SJCRH30 (cell line): Measurements from ENCODE around the gene LATS2. TPM values are rescaled to one million over a fixed set of nuclear protein-coding genes. Genes with fewer than 3 reads are reported as not detected.

Experiments
- DNase-seq, 2 experiments: peaks; one replicate each; pipeline ENCODE4 v3.0.0-alpha.2; 2015 to 2020
- H3K27ac ChIP-seq: fragments of 250-450 bp; sonication (Bioruptor Pico); 2 replicates; pipeline ENCODE4 v1.5.1; 2020; ENCODE audit warnings: mild to moderate bottlenecking, moderate library complexity
- H3K27me3 ChIP-seq: fragments of 250-450 bp; sonication (Bioruptor Pico); 2 replicates; pipeline ENCODE4 v1.5.1; 2020; ENCODE audit warnings: mild to moderate bottlenecking, moderate library complexity
- H3K36me3 ChIP-seq: fragments of 250-450 bp; sonication (Bioruptor Pico); 2 replicates; pipeline ENCODE4 v1.5.1; 2020; ENCODE audit warnings: mild to moderate bottlenecking, moderate library complexity
- H3K4me1 ChIP-seq: fragments of 250-450 bp; sonication (Bioruptor Pico); 2 replicates; pipeline ENCODE4 v1.5.1; 2020; ENCODE audit warnings: mild to moderate bottlenecking, moderate library complexity
- H3K4me3 ChIP-seq: fragments of 250-450 bp; sonication (Bioruptor Pico); 2 replicates; pipeline ENCODE4 v1.5.1; 2020; ENCODE audit warnings: mild to moderate bottlenecking, moderate library complexity
- H3K9me3 ChIP-seq: fragments of 250-450 bp; sonication (Bioruptor Pico); replicated peaks from 2 replicates; pipeline ENCODE4 v1.5.1; 2020; ENCODE audit warnings: mild to moderate bottlenecking, moderate library complexity
- total RNA-seq: library from RNA; depleted of rRNA; stranded (reverse); fragments of >200 nt; shearing (Covaris generic); gene quantifications from 2 replicates; pipeline ENCODE4 v1.2.3, GENCODE V29; 2014

The LATS2 gene
- total RNA-seq, 1 experiment from 2014 or later: 14.9 TPM

DNA sequence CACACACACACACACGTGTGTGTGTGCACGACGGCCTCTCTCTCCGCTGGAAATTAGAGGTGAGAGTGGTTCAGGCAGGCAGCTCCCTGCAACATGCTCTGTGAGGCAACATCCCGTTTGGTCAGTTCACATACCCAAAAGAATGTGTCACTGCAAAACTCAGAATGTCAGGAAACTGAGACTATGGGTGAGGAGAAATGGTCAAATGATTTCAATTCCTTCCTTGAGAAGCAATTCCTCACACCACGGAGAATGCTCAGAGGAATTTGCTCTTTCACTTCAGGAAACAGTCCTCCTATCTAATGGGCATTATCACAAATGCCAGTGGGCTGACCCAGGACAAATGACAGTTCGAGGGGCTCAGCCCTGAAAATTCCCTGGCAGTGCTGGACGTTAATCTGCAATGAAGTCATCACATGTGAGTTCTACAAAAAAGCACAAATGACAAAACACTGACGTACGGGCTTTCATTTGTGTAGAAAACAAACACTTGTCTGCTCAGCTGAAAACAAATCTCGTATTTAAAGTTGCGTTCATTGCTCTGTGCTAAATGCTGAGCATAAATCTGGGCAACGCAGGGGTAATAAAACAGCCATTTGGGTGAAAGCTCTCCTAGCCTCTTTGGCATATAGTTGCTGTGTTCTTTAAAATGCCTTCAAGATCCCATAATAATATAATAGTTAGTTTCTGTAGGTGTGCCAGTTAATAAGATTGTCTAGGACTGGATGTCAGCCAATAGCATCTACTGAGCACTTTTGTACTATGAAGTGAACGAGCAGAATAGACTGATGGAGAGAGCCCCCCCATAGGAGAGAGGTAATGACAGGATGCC lies 18.6 kb upstream of the LATS2 start:
- DNase-seq: no peak
- Histone ChIP-seq H3K4me3 (peak overlapping the region; percentile 23), H3K27me3 (peaks cover 3% of the 10 kb centered on the region; the same call in 1 of the 2 replicates)

GRCh38 chr13:21079221-21079620 lies 17.8 kb upstream of the LATS2 start:
- Histone ChIP-seq H3K9me3 (no peaks in the 10 kb centered on the region), H3K4me3 (no peak overlapping the region; the same call in 1 of the 2 replicates), H3K36me3 (no peaks in the 10 kb centered on the region), H3K27me3 (peaks cover 3% of the 10 kb centered on the region; the same call in 1 of the 2 replicates), H3K4me1 (no peaks in the 10 kb centered on the region; the same call in none of the 2 replicates), H3K27ac (no peak overlapping the region)
- DNase-seq: no peak

More for the DNA sequence above, 18.6 kb upstream of the LATS2 start:
- Histone ChIP-seq H3K36me3 (no peaks in the 10 kb centered on the region), H3K27ac (no peak overlapping the region), H3K4me1 (no peaks in the 10 kb centered on the region; the same call in none of the 2 replicates), H3K9me3 (no peaks in the 10 kb centered on the region)

GRCh38 chr13:21078501-21078900 lies 17.1 kb upstream of the LATS2 start:
- Histone ChIP-seq H3K4me3 (no peak overlapping the region), H3K27me3 (peaks cover 3% of the 10 kb centered on the region; the same call in 1 of the 2 replicates), H3K27ac (no peak overlapping the region), H3K9me3 (no peaks in the 10 kb centered on the region), H3K4me1 (no peaks in the 10 kb centered on the region; the same call in none of the 2 replicates), H3K36me3 (no peaks in the 10 kb centered on the region)
- DNase-seq: no peak

GRCh38 chr13:21077788-21078353 lies 16.5 kb upstream of the LATS2 start:
- no peaks in the 10 kb centered on the region for H3K36me3 ChIP-seq
- no peak overlapping the region for H3K4me3 ChIP-seq
- peaks cover 3% of the 10 kb centered on the region; the same call in 1 of the 2 replicates for H3K27me3 ChIP-seq
- H3K4me1 ChIP-seq: no peaks in the 10 kb centered on the region; the same call in none of the 2 replicates
- DNase-seq: no peak
- H3K27ac ChIP-seq: no peak overlapping the region
- H3K9me3 ChIP-seq: no peaks in the 10 kb centered on the region

DNA sequence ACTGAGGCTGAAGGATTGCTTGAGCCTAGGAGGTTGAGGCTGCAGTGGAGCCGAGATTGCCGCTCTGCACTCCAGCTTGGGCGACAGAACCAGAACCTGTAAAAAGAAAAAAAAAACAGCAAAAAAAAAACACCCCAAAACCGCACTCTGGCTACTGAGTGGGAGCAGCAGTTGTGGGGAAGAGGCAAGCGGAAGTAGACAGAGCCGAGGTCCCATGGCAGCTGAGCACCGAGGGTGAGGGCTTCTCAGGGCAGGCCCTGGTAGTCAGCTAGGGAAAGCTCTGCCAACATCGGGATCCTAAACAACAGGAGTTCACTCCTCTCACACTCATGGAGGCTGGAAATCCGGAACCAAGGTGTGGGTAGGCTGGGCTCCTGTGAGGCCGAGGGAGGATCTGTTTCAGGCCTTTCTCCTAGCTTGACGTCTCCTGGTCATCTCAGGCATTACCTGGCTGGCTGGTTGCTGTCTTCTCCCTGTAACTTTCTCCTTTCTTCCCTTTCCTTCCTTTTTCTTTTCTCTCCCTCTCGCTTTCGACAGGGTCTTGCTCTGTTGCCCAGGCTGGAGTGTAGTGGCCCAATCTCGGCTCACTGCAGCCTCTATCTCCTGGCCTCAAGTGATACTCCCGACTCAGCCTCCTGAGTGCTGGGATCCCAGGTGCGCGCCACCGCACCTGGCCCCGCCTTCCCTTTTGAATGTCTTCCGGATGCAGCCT lies 15.8 kb upstream of the LATS2 start:
- Histone ChIP-seq H3K9me3 (no peaks in the 10 kb centered on the region), H3K4me3 (no peak overlapping the region), H3K36me3 (no peaks in the 10 kb centered on the region)

DNA sequence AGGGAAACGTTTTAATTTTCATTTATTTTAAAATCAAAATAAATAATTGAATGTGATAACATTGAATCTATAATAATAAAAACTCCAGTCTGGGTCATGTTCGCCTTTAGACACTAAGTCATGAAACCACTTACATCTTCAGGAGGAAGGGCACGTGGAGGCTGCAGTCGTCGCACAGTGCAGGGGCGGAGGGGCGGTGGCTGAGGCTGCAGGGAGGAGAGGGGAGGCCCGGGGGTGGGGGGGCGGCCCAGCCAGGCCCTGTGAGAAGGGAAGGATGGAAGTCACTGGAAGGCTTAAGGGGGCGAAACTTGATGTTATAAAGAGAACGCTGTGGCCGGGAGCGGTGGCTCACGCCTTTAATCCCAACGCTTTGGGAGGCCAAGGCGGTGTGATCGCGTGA lies 14.9 kb upstream of the LATS2 start:
- H3K27ac ChIP-seq: no peak overlapping the region
- no peaks in the 10 kb centered on the region for H3K36me3 ChIP-seq
- H3K4me3 ChIP-seq: no peak overlapping the region
- no peaks in the 10 kb centered on the region for H3K9me3 ChIP-seq
- H3K4me1 ChIP-seq: no peaks in the 10 kb centered on the region; the same call in none of the 2 replicates
- peaks cover 3% of the 10 kb centered on the region; the same call in 1 of the 2 replicates for H3K27me3 ChIP-seq
- DNase-seq: no peak

More for the DNA sequence above, 15.8 kb upstream of the LATS2 start:
- Histone ChIP-seq H3K4me1 (no peaks in the 10 kb centered on the region; the same call in none of the 2 replicates), H3K27me3 (peaks cover 3% of the 10 kb centered on the region; the same call in 1 of the 2 replicates), H3K27ac (no peak overlapping the region)
- no peak for DNase-seq

- H3K36me3 ChIP-seq: no peaks in the 10 kb centered on the region
- H3K4me3 ChIP-seq: no peak overlapping the region
- DNase-seq: no peak
- no peaks in the 10 kb centered on the region for H3K27me3 ChIP-seq
- no peaks in the 10 kb centered on the region; the same call in none of the 2 replicates for H3K4me1 ChIP-seq
- no peak overlapping the region for H3K27ac ChIP-seq
- H3K9me3 ChIP-seq: no peaks in the 10 kb centered on the region
Observed at GRCh38 chr13:21075379-21076249, 14.2 kb upstream of the LATS2 start.

DNA sequence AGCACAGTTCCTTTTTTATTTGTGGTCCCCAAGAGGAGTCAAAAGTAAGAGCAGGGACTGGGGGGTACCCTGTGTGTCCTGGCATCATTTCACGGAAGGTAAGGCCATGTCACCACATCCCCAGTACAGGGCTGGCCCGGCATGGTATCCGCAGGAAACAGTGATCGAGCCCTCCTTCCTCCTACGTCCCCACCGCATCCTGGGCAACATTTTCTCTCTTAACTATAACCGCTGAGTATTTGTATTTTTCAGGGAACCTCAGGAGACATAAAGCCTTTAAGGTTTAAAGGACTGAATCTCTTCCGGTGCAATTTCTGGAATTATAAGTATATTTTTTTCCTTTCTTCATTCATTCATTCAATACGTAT lies 13.6 kb upstream of the LATS2 start:
- Histone ChIP-seq H3K27me3 (no peaks in the 10 kb centered on the region), H3K4me1 (no peaks in the 10 kb centered on the region; the same call in 1 of the 2 replicates), H3K4me3 (no peak overlapping the region), H3K27ac (no peak overlapping the region), H3K9me3 (no peaks in the 10 kb centered on the region), H3K36me3 (no peaks in the 10 kb centered on the region)
- DNase-seq: no peak

- H3K4me3 ChIP-seq: no peak overlapping the region
- H3K27me3 ChIP-seq: 0 out of 2 replicates have a peak, but pooled peaks cover 3% of the 10 kb centered on the region
- H3K9me3 ChIP-seq: no peaks in the 10 kb centered on the region
- H3K27ac ChIP-seq: no peak overlapping the region
- no peak for DNase-seq
- H3K36me3 ChIP-seq: no peaks in the 10 kb centered on the region
- no peaks in the 10 kb centered on the region; the same call in 1 of the 2 replicates for H3K4me1 ChIP-seq
Observed at GRCh38 chr13:21074546-21074945, 13.2 kb upstream of the LATS2 start.

- Histone ChIP-seq H3K9me3 (no peaks in the 10 kb centered on the region), H3K4me1 (no peaks in the 10 kb centered on the region), H3K27ac (no peak overlapping the region), H3K4me3 (no peak overlapping the region), H3K27me3 (0 out of 2 replicates have a peak, but pooled peaks cover 3% of the 10 kb centered on the region), H3K36me3 (no peaks in the 10 kb centered on the region)
- DNase-seq: no peak
Observed at GRCh38 chr13:21071924-21072323, 10.5 kb upstream of the LATS2 start.

GRCh38 chr13:21071015-21071414 lies 9.6 kb upstream of the LATS2 start:
- DNase-seq: no peak
- Histone ChIP-seq H3K4me3 (no peak overlapping the region), H3K36me3 (no peaks in the 10 kb centered on the region), H3K27me3 (0 out of 2 replicates have a peak, but pooled peaks cover 3% of the 10 kb centered on the region), H3K27ac (no peak overlapping the region), H3K4me1 (no peaks in the 10 kb centered on the region), H3K9me3 (no peaks in the 10 kb centered on the region)

DNA sequence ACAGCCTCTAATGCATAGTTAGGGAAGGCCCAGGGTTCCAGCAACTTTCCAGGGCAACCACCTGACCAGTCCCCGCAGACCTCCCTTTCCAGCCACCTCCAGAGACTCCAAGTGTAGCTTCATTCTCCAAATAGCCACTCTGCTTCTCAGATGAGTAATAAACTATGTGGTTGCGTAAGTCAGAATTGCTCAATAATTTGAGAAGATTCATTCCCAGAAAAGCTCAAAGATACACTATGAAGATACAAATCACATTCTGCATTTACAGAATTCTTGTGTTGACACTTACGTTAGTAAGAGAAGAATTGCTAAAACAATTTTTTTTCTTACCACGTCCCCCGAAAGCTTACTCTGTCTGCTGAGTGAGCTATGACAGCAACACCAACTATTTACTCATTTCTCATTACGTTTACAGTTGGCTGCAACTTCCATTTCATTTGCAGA lies 8.2 kb upstream of the LATS2 start:
- Histone ChIP-seq H3K27me3 (0 out of 2 replicates have a peak, but pooled peaks cover 3% of the 10 kb centered on the region), H3K9me3 (no peaks in the 10 kb centered on the region), H3K27ac (no peak overlapping the region), H3K4me3 (no peak overlapping the region), H3K36me3 (no peaks in the 10 kb centered on the region), H3K4me1 (no peaks in the 10 kb centered on the region)
- DNase-seq: no peak

- Histone ChIP-seq H3K4me3 (no peak overlapping the region), H3K27ac (no peak overlapping the region), H3K36me3 (no peaks in the 10 kb centered on the region), H3K27me3 (0 out of 2 replicates have a peak, but pooled peaks cover 3% of the 10 kb centered on the region), H3K9me3 (no peaks in the 10 kb centered on the region), H3K4me1 (peaks cover 4% of the 10 kb centered on the region; the same call in 1 of the 2 replicates)
- no peak for DNase-seq
Observed at GRCh38 chr13:21067848-21068247, 6.5 kb upstream of the LATS2 start.

GRCh38 chr13:21066946-21067345 lies 5.6 kb upstream of the LATS2 start:
- no peak overlapping the region for H3K4me3 ChIP-seq
- H3K4me1 ChIP-seq: peaks cover 4% of the 10 kb centered on the region; the same call in 1 of the 2 replicates
- no peak for DNase-seq
- no peaks in the 10 kb centered on the region for H3K36me3 ChIP-seq
- H3K27ac ChIP-seq: no peak overlapping the region
- H3K27me3 ChIP-seq: 0 out of 2 replicates have a peak, but pooled peaks cover 3% of the 10 kb centered on the region
- no peaks in the 10 kb centered on the region for H3K9me3 ChIP-seq
